K562 treated with DMSO at 1 percent for 4 hours (cell line): ENCODE measurements around the gene KLF8. TPM values are rescaled to one million over a fixed set of nuclear protein-coding genes. Genes with fewer than 3 reads are reported as not detected.

Experiments used
- total RNA-seq: library from RNA; unstranded; fragments of 300-600 nt; gene quantifications from 2 replicates; pipeline ENCODE4 v1.2.3, GENCODE V29; 2022; ENCODE audit not compliant: insufficient read depth

Gene KLF8
- total RNA-seq, result not detected in 2 replicates

GRCh38 chrX:56232221-56233082 lies at the start of gene KLF8:
KLF8 (plus strand) TSS chrX:56232356; CDS start chrX:56233335, 979 bp downstream.

